CD4-positive, alpha-beta T cell (primary cell): ENCODE data around the gene BDKRB1. TPM values are rescaled to one million over a fixed set of nuclear protein-coding genes. Genes with fewer than 3 reads are reported as not detected.

Source experiments
- ATAC-seq: fragments of 200-7000 bp; cut with Tn5 transposase; one replicate; pipeline ENCODE4 v1.10.0; 2022; ENCODE audit warnings: mild to moderate bottlenecking; ENCODE audit not compliant: poor library complexity
- CTCF ChIA-PET: fragments of 350-600 bp; sonication (Branson Sonifier 250); formaldehyde crosslinking; loops from one replicate; lab custom pipeline; 2021; ENCODE audit warnings: antibody characterized with exemption, inconsistent platforms; lab: Charles Lee
- POLR2A ChIA-PET: fragments of 350-600 bp; sonication (Branson Sonifier 250); formaldehyde crosslinking; loops from one replicate; lab custom pipeline; 2021; ENCODE audit warnings: antibody characterized with exemption, inconsistent platforms; lab: Charles Lee
- DNase-seq, 14 experiments: peaks; one replicate each; pipeline ENCODE4 v3.0.0-alpha.2; 2013 to 2020; ENCODE audit warnings: mixed read lengths in 2 of 14
- H3K27ac ChIP-seq, 2 donors: one replicate each; pipeline versions ENCODE4 v1.5.1 to v1.7.0; 2013; ENCODE audit warnings: low read length in 2 of 2, low read depth in 1 of 2, mild to moderate bottlenecking in 1 of 2
- H3K27me3 ChIP-seq, 2 experiments: 1 replicate in 1 of 2; 2 replicates in 1 of 2; pipeline versions ENCODE4 v1.6.1 to v1.7.0; 2013; ENCODE audit warnings: low read length in 2 of 2, control low read depth in 1 of 2, mild to moderate bottlenecking in 1 of 2, moderate library complexity in 1 of 2; ENCODE audit not compliant: insufficient read depth in 2 of 2, control insufficient read depth in 1 of 2
- H3K36me3 ChIP-seq: one replicate; pipeline ENCODE4 v1.6.1; 2013; ENCODE audit warnings: low read length, control low read depth; ENCODE audit not compliant: insufficient read depth
- H3K4me1 ChIP-seq: one replicate; pipeline ENCODE4 v1.6.1; 2013; ENCODE audit warnings: low read length, control low read depth; ENCODE audit not compliant: insufficient read depth
- H3K4me3 ChIP-seq: one replicate; pipeline ENCODE4 v1.5.1; 2013; ENCODE audit warnings: mild to moderate bottlenecking, low read length, moderate library complexity
- H3K9me3 ChIP-seq, 2 experiments: 1 replicate in 1 of 2; 2 replicates in 1 of 2; pipeline versions ENCODE4 v1.6.1 to v1.7.0; 2013; ENCODE audit warnings: low read length in 2 of 2, mild to moderate bottlenecking in 2 of 2, control low read depth in 1 of 2, moderate library complexity in 1 of 2; ENCODE audit not compliant: control insufficient read depth in 1 of 2, insufficient read depth in 1 of 2
- H3K27ac Mint-ChIP-seq: one replicate; pipeline ENCODE4 v1.8.0; 2020; ENCODE audit warnings: mixed read lengths
- H3K27me3 Mint-ChIP-seq: one replicate; pipeline ENCODE4 v1.8.0; 2021; ENCODE audit warnings: mixed read lengths
- H3K36me3 Mint-ChIP-seq: one replicate; pipeline ENCODE4 v1.8.0; 2021; ENCODE audit warnings: low read depth, mixed read lengths
- H3K4me1 Mint-ChIP-seq: one replicate; pipeline ENCODE4 v1.8.0; 2021; ENCODE audit warnings: low read depth, mixed read lengths
- H3K4me3 Mint-ChIP-seq: one replicate; pipeline ENCODE4 v1.8.0; 2020; ENCODE audit warnings: mild to moderate bottlenecking, mixed read lengths
- H3K9me3 Mint-ChIP-seq: one replicate; pipeline ENCODE4 v1.8.0; 2020; ENCODE audit warnings: mixed read lengths
- intact Hi-C, 2 experiments: fragments of 100-400 bp; cut with DNase I in 1 of 2; cut with micrococcal nuclease in 1 of 2; formaldehyde crosslinking; loops; one replicate each; pipeline versions ENCODE4 v1.15.1 to v1.9.0; 2023 to 2025; cut with DNase I, micrococcal nuclease
- total RNA-seq, 174 experiments: library from RNA in 2 of 174; stranded (reverse) in 2 of 174; gene quantifications; one replicate each; pipeline ENCODE4 v1.2.3 and lab custom pipeline; 2021 to 2026
- TF ChIP-seq, protein P1 (sequence below): fragments of 200-600 bp; IDR thresholded peaks from one replicate; pipeline ENCODE4 v1.8.0; 2022; ENCODE audit warnings: antibody characterized with exemption, mild to moderate bottlenecking

BDKRB1 gene
- total RNA-seq, 2 experiments from 2014 or later: not detected

DNA sequence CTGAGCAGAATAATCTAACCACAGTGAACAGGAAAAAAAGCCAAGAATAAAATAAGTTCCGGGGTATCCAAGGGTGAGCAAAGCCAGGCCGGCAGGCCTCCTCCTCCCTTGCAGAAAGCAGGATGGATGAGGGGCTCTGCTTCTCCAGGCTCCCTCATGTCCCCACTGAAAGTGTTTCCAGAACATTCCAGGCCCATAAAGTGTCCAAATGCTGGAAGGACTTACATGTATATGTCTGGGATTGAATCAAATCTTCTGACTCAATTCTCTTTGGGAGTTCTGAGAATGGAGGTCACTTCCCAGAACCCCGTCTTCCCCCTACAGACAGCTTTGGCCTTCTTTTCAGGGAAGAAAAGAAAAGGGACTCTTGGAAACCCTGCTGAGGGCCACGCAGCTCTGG, 25.0 kb upstream of the BDKRB1 start:
- ATAC-seq: no peak
- intact Hi-C loops: no loop called here
- Mint-ChIP-seq H3K27me3 (peaks cover 4% of the 10 kb centered on the region), H3K36me3 (no peaks in the 10 kb centered on the region), H3K4me3 (no peak overlapping the region), H3K9me3 (no peaks in the 10 kb centered on the region), H3K4me1 (peaks cover 4% of the 10 kb centered on the region), H3K27ac (no peak overlapping the region)
- Histone ChIP-seq H3K27ac (no peak overlapping the region), H3K9me3 (peaks cover 0 to 12% of the 10 kb centered on the region in 2 experiments), H3K4me3 (no peak overlapping the region), H3K36me3 (no peaks in the 10 kb centered on the region), H3K27me3 (peaks cover 0 to 4% of the 10 kb centered on the region in 2 experiments), H3K4me1 (no peaks in the 10 kb centered on the region)
- TF ChIP-seq, protein P1, sequence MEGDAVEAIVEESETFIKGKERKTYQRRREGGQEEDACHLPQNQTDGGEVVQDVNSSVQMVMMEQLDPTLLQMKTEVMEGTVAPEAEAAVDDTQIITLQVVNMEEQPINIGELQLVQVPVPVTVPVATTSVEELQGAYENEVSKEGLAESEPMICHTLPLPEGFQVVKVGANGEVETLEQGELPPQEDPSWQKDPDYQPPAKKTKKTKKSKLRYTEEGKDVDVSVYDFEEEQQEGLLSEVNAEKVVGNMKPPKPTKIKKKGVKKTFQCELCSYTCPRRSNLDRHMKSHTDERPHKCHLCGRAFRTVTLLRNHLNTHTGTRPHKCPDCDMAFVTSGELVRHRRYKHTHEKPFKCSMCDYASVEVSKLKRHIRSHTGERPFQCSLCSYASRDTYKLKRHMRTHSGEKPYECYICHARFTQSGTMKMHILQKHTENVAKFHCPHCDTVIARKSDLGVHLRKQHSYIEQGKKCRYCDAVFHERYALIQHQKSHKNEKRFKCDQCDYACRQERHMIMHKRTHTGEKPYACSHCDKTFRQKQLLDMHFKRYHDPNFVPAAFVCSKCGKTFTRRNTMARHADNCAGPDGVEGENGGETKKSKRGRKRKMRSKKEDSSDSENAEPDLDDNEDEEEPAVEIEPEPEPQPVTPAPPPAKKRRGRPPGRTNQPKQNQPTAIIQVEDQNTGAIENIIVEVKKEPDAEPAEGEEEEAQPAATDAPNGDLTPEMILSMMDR: no peak
- DNase-seq: no peak
- CTCF ChIA-PET: no interaction called here
- POLR2A ChIA-PET: no interaction called here

GRCh38 chr14:96231526-96232130, 24.4 kb upstream of the BDKRB1 start:
- no peaks in the 10 kb centered on the region for H3K36me3 Mint-ChIP-seq
- DNase-seq (no peak), ATAC-seq (no peak)
- H3K4me1 ChIP-seq: no peaks in the 10 kb centered on the region
- H3K9me3 Mint-ChIP-seq: no peaks in the 10 kb centered on the region
- H3K4me1 Mint-ChIP-seq: peaks cover 4% of the 10 kb centered on the region
- ChIA-PET POLR2A (no interaction called here), CTCF (no interaction called here)
- TF ChIP-seq, protein P1: no peak
- no peak overlapping the region for H3K27ac ChIP-seq
- intact Hi-C loops: no loop called here
- H3K9me3 ChIP-seq: peaks cover 0 to 12% of the 10 kb centered on the region in 2 experiments
- peaks cover 0 to 6% of the 10 kb centered on the region in 2 experiments for H3K27me3 ChIP-seq
- no peak overlapping the region for H3K27ac Mint-ChIP-seq
- H3K36me3 ChIP-seq: no peaks in the 10 kb centered on the region
- H3K4me3 Mint-ChIP-seq: no peak overlapping the region
- H3K4me3 ChIP-seq: no peak overlapping the region
- peaks cover 4% of the 10 kb centered on the region for H3K27me3 Mint-ChIP-seq

GRCh38 chr14:96232506-96232905, 23.5 kb upstream of the BDKRB1 start:
- TF ChIP-seq, protein P1: no peak
- POLR2A ChIA-PET: no interaction called here
- Mint-ChIP-seq H3K4me3 (no peak overlapping the region), H3K9me3 (no peaks in the 10 kb centered on the region), H3K36me3 (no peaks in the 10 kb centered on the region), H3K4me1 (peaks cover 4% of the 10 kb centered on the region), H3K27ac (no peak overlapping the region), H3K27me3 (peaks cover 4% of the 10 kb centered on the region)
- H3K9me3 ChIP-seq: peaks cover 0 to 12% of the 10 kb centered on the region in 2 experiments
- H3K27ac ChIP-seq: no peak overlapping the region
- no peak overlapping the region for H3K4me3 ChIP-seq
- ATAC-seq (no peak), DNase-seq (no peak)
- H3K27me3 ChIP-seq: peaks cover 0 to 6% of the 10 kb centered on the region in 2 experiments
- H3K36me3 ChIP-seq: no peaks in the 10 kb centered on the region
- no peaks in the 10 kb centered on the region for H3K4me1 ChIP-seq
- intact Hi-C loops: no loop called here
- CTCF ChIA-PET: no interaction called here
